A673 (cell line): ENCODE results near the gene ADGRD1. TPM values are rescaled to one million over a fixed set of nuclear protein-coding genes. Genes with fewer than 3 reads are reported as not detected.

Experiments
- BruUV-seq: library from RNA; stranded (reverse); fragments of 400-500 nt; replicated peaks from 2 replicates; lab custom pipeline; 2021; lab: Mats Ljungman, UMichigan
- CTCF ChIA-PET: fragments of 300-600 bp; sonication (Branson Sonifier 250); formaldehyde crosslinking; loops from one replicate; lab custom pipeline; 2022; ENCODE audit warnings: antibody characterized with exemption; lab: Charles Lee
- POLR2A ChIA-PET: fragments of 300-600 bp; sonication (Branson Sonifier 250); formaldehyde crosslinking; loops from one replicate; lab custom pipeline; 2022; ENCODE audit warnings: antibody characterized with exemption; ENCODE audit not compliant: low non-redundant PET; lab: Charles Lee
- DNase-seq: peaks from one replicate; pipeline ENCODE4 v3.0.0-alpha.2; 2015; ENCODE audit warnings: low spot score
- H3K27ac ChIP-seq: fragments of 200-600 bp; sonication (generic); 2 replicates; pipeline ENCODE4 v1.5.1; 2016; ENCODE audit warnings: mixed run types, low read depth, mild to moderate bottlenecking, mixed read lengths, antibody characterized with exemption, low read length; ENCODE audit not compliant: poor library complexity, severe bottlenecking
- H3K27me3 ChIP-seq: fragments of 200-600 bp; sonication (generic); replicated peaks from 2 replicates; pipeline ENCODE4 v1.6.1; 2017; ENCODE audit warnings: mixed run types, low read depth, mild to moderate bottlenecking, mixed read lengths, antibody characterized with exemption, low read length; ENCODE audit not compliant: insufficient read depth, poor library complexity
- H3K36me3 ChIP-seq: fragments of 200-600 bp; sonication (generic); 2 replicates; pipeline ENCODE4 v1.6.1; 2016; ENCODE audit warnings: mixed run types, mild to moderate bottlenecking, mixed read lengths, antibody characterized with exemption, low read length; ENCODE audit not compliant: insufficient read depth, poor library complexity, severe bottlenecking
- H3K4me1 ChIP-seq: fragments of 200-600 bp; sonication (generic); 2 replicates; pipeline ENCODE4 v1.6.1; 2017; ENCODE audit warnings: mixed run types, mild to moderate bottlenecking, mixed read lengths, antibody characterized with exemption, low read length; ENCODE audit not compliant: insufficient read depth, poor library complexity, severe bottlenecking
- H3K4me3 ChIP-seq: fragments of 200-600 bp; sonication (generic); 2 replicates; pipeline ENCODE4 v1.5.1; 2016; ENCODE audit warnings: low read depth, mixed run types, mild to moderate bottlenecking, mixed read lengths, low read length; ENCODE audit not compliant: poor library complexity, severe bottlenecking
- H3K9me3 ChIP-seq: fragments of 200-600 bp; sonication (generic); 2 replicates; pipeline ENCODE4 v1.6.1; 2016; ENCODE audit warnings: mixed run types, low read depth, mild to moderate bottlenecking, mixed read lengths, antibody characterized with exemption, low read length; ENCODE audit not compliant: poor library complexity, severe bottlenecking
- CTCF ChIP-seq: fragments of 300-800, 200-600 bp; sonication (generic); conservative IDR thresholded peaks from 2 replicates; pipeline ENCODE4 v1.5.1; 2017; ENCODE audit warnings: low read depth, mild to moderate bottlenecking, antibody characterized with exemption, low read length, moderate library complexity, mixed read lengths
- EZH2 ChIP-seq: fragments of 200-600 bp; sonication (generic); IDR thresholded peaks from 2 replicates; pipeline ENCODE4 v1.6.1; 2017; ENCODE audit warnings: borderline replicate concordance, low read depth, mild to moderate bottlenecking, mixed read lengths, antibody characterized with exemption, low read length; ENCODE audit not compliant: poor library complexity, severe bottlenecking
- intact Hi-C: fragments of 100-400 bp; cut with micrococcal nuclease; formaldehyde crosslinking; loops from one replicate; pipeline ENCODE4 v1.10.0; 2022; ENCODE audit not compliant: unreplicated experiment
- total RNA-seq: library from RNA; stranded (reverse); gene quantifications from 2 replicates; pipeline ENCODE4 v1.2.3, GENCODE V29; 2021

The ADGRD1 gene
- total RNA-seq, 1 experiment from 2014 or later, result not detected

DNA sequence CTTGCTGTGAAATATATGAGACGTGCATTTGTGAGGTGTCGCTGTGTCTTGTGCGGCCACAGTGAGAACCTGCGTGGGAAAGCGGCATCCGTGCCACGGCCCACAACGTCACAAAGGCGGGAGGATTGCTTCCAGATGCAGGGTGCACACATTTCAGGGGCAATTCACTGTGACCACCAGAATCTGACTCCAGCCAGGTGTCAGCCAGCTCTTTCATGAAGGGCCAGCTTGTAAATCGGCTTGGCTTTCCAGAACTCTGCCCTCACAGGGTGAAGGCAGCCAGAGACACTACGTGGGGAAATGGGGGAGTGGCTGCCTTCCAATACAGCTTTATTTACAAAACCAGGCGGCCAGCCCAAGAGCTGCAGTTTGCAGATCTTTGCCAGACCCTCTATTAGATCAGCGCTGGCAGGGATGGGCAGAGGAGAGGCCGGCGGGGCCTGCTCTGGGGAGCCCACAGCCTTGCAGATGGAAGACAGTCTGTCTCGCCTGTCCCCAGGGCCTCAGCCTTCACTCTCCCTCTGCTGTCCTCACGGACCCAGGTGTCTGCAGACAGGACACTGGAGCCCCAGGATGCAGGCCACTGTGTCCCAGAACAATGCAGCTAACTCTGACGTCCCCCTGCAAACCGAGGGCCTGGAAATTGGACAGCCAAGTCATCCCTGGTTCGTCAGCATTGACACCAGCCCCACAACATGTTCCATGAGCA is 53.5 kb downstream of the ADGRD1 start:
- Histone ChIP-seq H3K27me3 (peaks cover 7% of the 10 kb centered on the region), H3K36me3 (no peaks in the 10 kb centered on the region), H3K4me1 (no peaks in the 10 kb centered on the region), H3K4me3 (no peak overlapping the region), H3K27ac (no peak overlapping the region), H3K9me3 (no peaks in the 10 kb centered on the region)
- intact Hi-C loops, result no loop called here
- BruUV-seq, result no TSS peak
- POLR2A ChIA-PET, result no interaction called here
- TF ChIP-seq CTCF, result no peak
- CTCF ChIA-PET, result no interaction called here
- DNase-seq, result no peak

DNA sequence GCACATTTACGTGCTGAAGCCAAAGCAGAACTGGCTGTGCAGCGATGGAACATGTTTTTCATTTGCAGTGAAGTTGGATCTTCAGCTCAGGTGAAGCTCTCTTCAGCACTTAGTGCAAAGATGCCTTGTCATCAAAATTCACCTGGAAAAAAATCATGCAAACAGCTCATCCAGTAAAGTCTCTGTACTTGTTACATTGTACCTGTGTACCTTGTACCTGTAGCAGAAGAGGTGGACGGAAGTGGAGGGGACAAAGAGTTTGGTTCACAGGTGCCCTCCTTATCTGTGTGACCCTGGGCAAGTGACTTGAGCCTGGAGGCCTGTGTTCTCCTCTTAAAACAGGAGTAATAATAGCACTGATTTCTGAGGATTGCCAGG is 54.0 kb downstream of the ADGRD1 start:
- TF ChIP-seq EZH2, result no peak
- TF ChIP-seq CTCF, result no peak
- no TSS peak for BruUV-seq

DNA sequence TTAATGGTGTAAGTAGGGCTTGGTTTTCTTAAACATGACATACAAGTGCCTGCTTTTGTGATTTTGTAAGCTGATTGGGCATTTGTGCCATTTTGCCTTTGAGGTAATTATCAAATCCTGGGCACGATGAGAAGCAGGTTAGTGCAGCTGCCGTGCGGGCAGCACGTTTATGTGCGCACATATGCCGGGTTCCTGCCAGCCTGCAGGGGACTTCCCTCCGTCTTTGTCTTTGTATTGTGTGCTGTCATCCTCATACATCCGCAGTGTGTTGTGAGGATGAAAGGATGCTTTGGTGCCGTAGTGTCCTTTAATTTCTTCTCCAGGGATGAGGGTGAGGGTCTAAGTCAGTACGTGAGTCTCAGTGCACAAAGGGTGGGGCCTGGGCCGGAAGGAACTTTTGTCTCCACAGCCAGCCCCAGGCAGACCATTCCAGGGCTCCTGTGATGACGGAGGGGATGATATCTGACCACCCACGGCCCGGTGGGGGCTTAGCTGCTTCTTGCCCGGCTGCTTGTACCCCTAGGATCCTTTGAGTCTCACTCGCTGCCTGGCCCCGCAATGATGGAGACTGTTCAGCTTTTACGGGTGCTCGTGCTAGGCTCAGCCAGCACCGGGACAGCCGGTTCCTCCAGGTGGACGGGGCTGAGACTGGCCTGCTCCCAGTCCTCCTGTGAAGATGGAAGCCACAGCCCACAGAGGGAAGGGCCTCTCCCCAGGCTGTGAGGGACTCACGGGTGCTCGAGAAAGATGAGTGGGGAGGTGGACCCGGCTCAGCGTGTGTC is 54.6 kb downstream of the ADGRD1 start:
- DNase-seq, result no peak
- no peaks in the 10 kb centered on the region for H3K36me3 ChIP-seq
- no peak overlapping the region for H3K27ac ChIP-seq
- H3K4me1 ChIP-seq, result no peaks in the 10 kb centered on the region
- no peak overlapping the region for H3K4me3 ChIP-seq
- BruUV-seq, result no TSS peak
- intact Hi-C loops, result no loop called here
- TF ChIP-seq CTCF, result no peak
- TF ChIP-seq EZH2, result no peak
- POLR2A ChIA-PET, result no interaction called here
- CTCF ChIA-PET, result no interaction called here
- no peaks in the 10 kb centered on the region for H3K9me3 ChIP-seq
- H3K27me3 ChIP-seq, result peaks cover 7% of the 10 kb centered on the region

More for the DNA sequence above, 54.0 kb downstream of the ADGRD1 start:
- ChIA-PET POLR2A (no interaction called here), CTCF (no interaction called here)
- Histone ChIP-seq H3K27me3 (peaks cover 7% of the 10 kb centered on the region), H3K36me3 (no peaks in the 10 kb centered on the region), H3K27ac (no peak overlapping the region), H3K9me3 (no peaks in the 10 kb centered on the region), H3K4me1 (no peaks in the 10 kb centered on the region), H3K4me3 (no peak overlapping the region)
- intact Hi-C loops, result no loop called here
- no peak for DNase-seq
